B cell (primary cell): Measurements from ENCODE around the gene RNF187. TPM values are rescaled to one million over a fixed set of nuclear protein-coding genes. Genes with fewer than 3 reads are reported as not detected.

ENCODE experiments used
- ATAC-seq: fragments of 200-7000 bp; cut with Tn5 transposase; one replicate; pipeline ENCODE4 v1.10.0; 2021; ENCODE audit warnings: low read depth, mild to moderate bottlenecking, moderate number of reproducible peaks, moderate library complexity
- CTCF ChIA-PET: fragments of 350-600 bp; sonication (Branson Sonifier 250); formaldehyde crosslinking; loops from one replicate; lab custom pipeline; 2021; ENCODE audit warnings: antibody characterized with exemption, inconsistent platforms; lab: Charles Lee
- POLR2A ChIA-PET: fragments of 350-600 bp; sonication (Branson Sonifier 250); formaldehyde crosslinking; loops from one replicate; lab custom pipeline; 2021; ENCODE audit warnings: antibody characterized with exemption; lab: Charles Lee
- DNase-seq: peaks from one replicate; pipeline ENCODE4 v3.0.0; 2013
- H2AFZ ChIP-seq: 2 replicates; pipeline ENCODE4 v1.6.1; 2012; ENCODE audit warnings: mild to moderate bottlenecking, low read depth, low read length; ENCODE audit not compliant: insufficient read depth, poor library complexity, severe bottlenecking
- H3K27ac ChIP-seq, 2 donors: 1 replicate in 1 of 2; 2 replicates in 1 of 2; pipeline ENCODE4 v1.5.1; 2012 to 2013; ENCODE audit warnings: low read length in 2 of 2, mild to moderate bottlenecking in 2 of 2, moderate library complexity in 1 of 2
- H3K27me3 ChIP-seq, 4 experiments: fragments of 200-600 bp in 1 of 4; sonication (generic) in 1 of 4; replicated peaks in 1 of 4; 1 replicate in 2 of 4; 2 replicates in 2 of 4; pipeline versions ENCODE4 v1.6.1 to v1.7.0; 2013 to 2016; ENCODE audit warnings: low read length in 3 of 4, mild to moderate bottlenecking in 2 of 4, mixed read lengths in 1 of 4, moderate library complexity in 1 of 4; ENCODE audit not compliant: insufficient read depth in 4 of 4, control insufficient read depth in 3 of 4; ENCODE audit errors: control extremely low read depth in 1 of 4
- H3K36me3 ChIP-seq, 2 experiments: replicated peaks in 1 of 2; 1 replicate in 1 of 2; 2 replicates in 1 of 2; pipeline versions ENCODE4 v1.6.1 to v1.7.1; 2013; ENCODE audit warnings: low read length in 1 of 2; ENCODE audit not compliant: insufficient read depth in 2 of 2, control insufficient read depth in 1 of 2; ENCODE audit errors: control extremely low read depth in 1 of 2, extremely low read depth in 1 of 2
- H3K4me1 ChIP-seq, 2 donors: fragments of 200-600 bp in 1 of 2; sonication (generic) in 1 of 2; 1 replicate in 1 of 2; 2 replicates in 1 of 2; pipeline versions ENCODE4 v1.5.1 to v1.6.1; 2013 to 2017; ENCODE audit warnings: low read length in 2 of 2; ENCODE audit not compliant: control insufficient read depth in 2 of 2, insufficient read depth in 2 of 2
- H3K4me2 ChIP-seq: replicated peaks from 2 replicates; pipeline ENCODE3; 2012; ENCODE audit warnings: mild to moderate bottlenecking, low read depth, low read length; ENCODE audit not compliant: poor library complexity, severe bottlenecking
- H3K4me3 ChIP-seq, 5 experiments: fragments of 200-600 bp in 1 of 5; sonication (generic) in 1 of 5; 1 replicate in 3 of 5; 2 replicates in 2 of 5; pipeline versions ENCODE4 v1.5.1 to v1.7.0; 2011 to 2016; ENCODE audit warnings: low read length in 4 of 5, mild to moderate bottlenecking in 4 of 5, low read depth in 2 of 5, control low read depth in 1 of 5, moderate library complexity in 1 of 5; ENCODE audit not compliant: insufficient read depth in 1 of 5; ENCODE audit errors: control extremely low read depth in 1 of 5, extremely low read depth in 1 of 5
- H3K79me2 ChIP-seq: fragments of 200-600 bp; sonication (generic); one replicate; pipeline ENCODE4 v1.6.0; 2016; ENCODE audit warnings: low read length; ENCODE audit not compliant: control insufficient read depth, insufficient read depth
- H3K9ac ChIP-seq: fragments of 200-600 bp; sonication (generic); 2 replicates; pipeline ENCODE4 v1.6.1; 2017; ENCODE audit warnings: mild to moderate bottlenecking, low read length, moderate library complexity
- H3K9me3 ChIP-seq, 3 donors: one replicate each; pipeline versions ENCODE4 v1.6.1 to v1.7.1; 2013; ENCODE audit warnings: low read length in 2 of 3; ENCODE audit not compliant: control insufficient read depth in 2 of 3, insufficient read depth in 1 of 3; ENCODE audit errors: control extremely low read depth in 1 of 3
- H4K20me1 ChIP-seq: 2 replicates; pipeline ENCODE4 v1.6.0; 2012; ENCODE audit warnings: mild to moderate bottlenecking, low read length; ENCODE audit not compliant: insufficient read depth, control insufficient read depth, poor library complexity, severe bottlenecking
- H3K27ac Mint-ChIP-seq: one replicate; pipeline ENCODE4 v1.8.0; 2021; ENCODE audit warnings: mixed read lengths
- H3K27me3 Mint-ChIP-seq: one replicate; pipeline ENCODE4 v1.8.0; 2021; ENCODE audit warnings: mixed read lengths
- H3K4me1 Mint-ChIP-seq: one replicate; pipeline ENCODE4 v1.8.0; 2021; ENCODE audit warnings: mixed read lengths
- H3K4me3 Mint-ChIP-seq: one replicate; pipeline ENCODE4 v1.8.0; 2021; ENCODE audit warnings: mixed read lengths
- H3K9me3 Mint-ChIP-seq: one replicate; pipeline ENCODE4 v1.8.0; 2022; ENCODE audit warnings: mixed read lengths; ENCODE audit not compliant: insufficient read depth
- EZH2 ChIP-seq: IDR thresholded peaks from 2 replicates; pipeline ENCODE4 v1.6.1; 2012; ENCODE audit warnings: borderline replicate concordance, low read depth, mild to moderate bottlenecking, moderate library complexity, low read length; ENCODE audit not compliant: insufficient read depth, poor library complexity, severe bottlenecking
- WGBS: methylation state at CpG from one replicate; pipeline ENCODE4 v1.1.5; 2013; ENCODE audit warnings: missing lambda C conversion rate; ENCODE audit not compliant: insufficient coverage; 5-methylcytosine and 5-hydroxymethylcytosine counted together
- intact Hi-C: fragments of 100-400 bp; cut with micrococcal nuclease; formaldehyde crosslinking; loops from one replicate; pipeline ENCODE4 v1.10.0; 2022
- polyA plus RNA-seq: library from polyadenylated mRNA; depleted of rRNA; stranded (reverse); fragments of >200 nt; gene quantifications from 2 replicates; pipeline ENCODE4 v1.2.3, GENCODE V29; 2012
- total RNA-seq, 2 donors: library from RNA; stranded (reverse); fragments of 120-200 nt in 1 of 2; gene quantifications; 1 replicate in 1 of 2; 2 replicates in 1 of 2; pipeline versions ENCODE4 v1.2.3 to v1.2.4, GENCODE V29; 2013 to 2022
- TF ChIP-seq, protein P1 (sequence below): fragments of 200-600 bp; IDR thresholded peaks from one replicate; pipeline ENCODE4 v1.8.0; 2022; ENCODE audit warnings: antibody characterized with exemption, mild to moderate bottlenecking

The RNF187 gene
- total and polyA plus RNA-seq, 2 donors (not counting 1 experiment from before 2014, with no cell fraction given), result 25.5 to 67.3 TPM

DNA sequence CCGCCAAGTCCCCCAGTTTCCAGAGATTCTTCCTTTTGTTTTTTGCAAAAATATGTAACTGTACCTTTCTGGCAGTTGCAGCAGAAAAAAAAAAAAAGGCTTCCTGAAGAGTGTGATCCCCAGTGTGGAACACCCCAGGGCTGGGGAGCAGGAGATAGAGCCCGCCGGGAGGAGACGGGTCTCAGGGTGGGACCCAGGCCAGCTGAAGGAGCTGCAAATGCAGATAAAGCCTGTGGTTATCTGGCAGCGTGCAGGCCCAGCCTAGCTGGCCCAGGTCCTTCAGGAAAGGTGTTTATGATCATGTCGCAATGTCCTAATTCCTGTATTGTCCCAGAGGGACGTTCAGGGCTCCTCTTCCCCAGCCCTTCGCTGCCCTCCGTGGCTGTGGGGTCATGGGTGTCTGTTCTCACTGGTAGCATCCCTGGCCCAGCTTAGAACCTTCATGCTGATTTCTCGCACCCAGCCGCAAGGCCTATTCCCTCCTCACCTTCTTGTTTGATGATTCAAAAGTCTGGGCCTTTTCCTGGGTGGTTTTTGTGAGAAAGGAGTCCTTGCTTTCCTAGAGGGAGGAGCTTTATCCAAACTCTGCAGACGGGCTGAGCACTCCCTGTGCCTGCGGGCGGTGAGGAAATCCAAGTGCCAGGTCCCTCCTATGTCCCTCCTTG is 26.2 kb downstream of the RNF187 start:
- Histone ChIP-seq H3K4me3 (no peak overlapping the region), H3K27ac (no peak overlapping the region), H4K20me1 (no peaks in the 10 kb centered on the region), H3K27me3 (peaks cover 0 to 14% (median 4%) of the 10 kb centered on the region in 4 experiments), H3K4me1 (no peaks in the 10 kb centered on the region), H3K36me3 (no peaks in the 10 kb centered on the region), H3K79me2 (no peaks in the 10 kb centered on the region), H2AFZ (no peak overlapping the region), H3K9me3 (no peaks in the 10 kb centered on the region), H3K4me2 (no peak overlapping the region), H3K9ac (no peak overlapping the region)
- ChIA-PET CTCF (interaction anchor here (1.1 to 3.6 kb wide), 7 partner anchors 13 to 752 kb away, joined by 3 to 18 read pairs (median 3); no protein-coding TSS in a partner anchor), POLR2A (no interaction called here)
- Mint-ChIP-seq H3K27ac (no peak overlapping the region), H3K27me3 (peaks cover 35% of the 10 kb centered on the region), H3K4me1 (no peaks in the 10 kb centered on the region), H3K9me3 (no peaks in the 10 kb centered on the region), H3K4me3 (no peak overlapping the region)
- WGBS, result 44% methylated on average over 12 of the region's 14 CpGs
- no peak for DNase-seq
- ATAC-seq, result no peak
- intact Hi-C loops, result no loop called here
- no peak for TF ChIP-seq EZH2
- TF ChIP-seq, protein P1, sequence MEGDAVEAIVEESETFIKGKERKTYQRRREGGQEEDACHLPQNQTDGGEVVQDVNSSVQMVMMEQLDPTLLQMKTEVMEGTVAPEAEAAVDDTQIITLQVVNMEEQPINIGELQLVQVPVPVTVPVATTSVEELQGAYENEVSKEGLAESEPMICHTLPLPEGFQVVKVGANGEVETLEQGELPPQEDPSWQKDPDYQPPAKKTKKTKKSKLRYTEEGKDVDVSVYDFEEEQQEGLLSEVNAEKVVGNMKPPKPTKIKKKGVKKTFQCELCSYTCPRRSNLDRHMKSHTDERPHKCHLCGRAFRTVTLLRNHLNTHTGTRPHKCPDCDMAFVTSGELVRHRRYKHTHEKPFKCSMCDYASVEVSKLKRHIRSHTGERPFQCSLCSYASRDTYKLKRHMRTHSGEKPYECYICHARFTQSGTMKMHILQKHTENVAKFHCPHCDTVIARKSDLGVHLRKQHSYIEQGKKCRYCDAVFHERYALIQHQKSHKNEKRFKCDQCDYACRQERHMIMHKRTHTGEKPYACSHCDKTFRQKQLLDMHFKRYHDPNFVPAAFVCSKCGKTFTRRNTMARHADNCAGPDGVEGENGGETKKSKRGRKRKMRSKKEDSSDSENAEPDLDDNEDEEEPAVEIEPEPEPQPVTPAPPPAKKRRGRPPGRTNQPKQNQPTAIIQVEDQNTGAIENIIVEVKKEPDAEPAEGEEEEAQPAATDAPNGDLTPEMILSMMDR, result no peak

DNA sequence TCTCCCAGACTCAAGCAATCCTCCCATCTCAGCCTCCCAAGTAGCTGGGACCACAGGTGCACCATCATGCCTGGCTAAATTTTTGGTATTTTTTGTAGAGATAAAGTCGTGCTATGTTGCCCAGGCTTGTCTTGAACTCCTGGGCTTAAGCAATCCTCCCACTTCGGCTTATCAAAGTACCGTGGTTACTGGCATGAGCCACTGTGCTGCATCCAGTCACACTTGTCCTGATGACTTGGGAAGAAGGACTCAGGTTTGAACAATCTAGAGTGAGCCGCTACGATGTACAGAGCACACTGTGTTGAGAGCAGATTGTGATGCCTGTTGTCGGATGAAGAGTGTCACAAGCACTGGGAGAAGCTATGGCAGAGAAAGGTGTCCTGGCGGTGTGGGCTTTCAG is 27.2 kb downstream of the RNF187 start:
- WGBS, result 88% methylated on average over 7 of the region's 7 CpGs
- H3K36me3 ChIP-seq, result no peaks in the 10 kb centered on the region

More for the DNA sequence above, 27.2 kb downstream of the RNF187 start:
- ChIA-PET POLR2A (no interaction called here), CTCF (interaction anchor here (0.9 to 2.7 kb wide), 8 partner anchors 14 to 1033 kb away, joined by 3 to 29 read pairs (median 4); no protein-coding TSS in a partner anchor)
- no peak overlapping the region for H3K4me3 ChIP-seq
- Mint-ChIP-seq H3K9me3 (no peaks in the 10 kb centered on the region), H3K4me3 (no peak overlapping the region), H3K27ac (no peak overlapping the region), H3K27me3 (peaks cover 38% of the 10 kb centered on the region), H3K4me1 (no peaks in the 10 kb centered on the region)
- no peaks in the 10 kb centered on the region for H3K9me3 ChIP-seq
- H3K9ac ChIP-seq, result no peak overlapping the region
- DNase-seq (no peak), ATAC-seq (no peak)
- H3K4me1 ChIP-seq, result no peaks in the 10 kb centered on the region
- H3K4me2 ChIP-seq, result no peak overlapping the region
- H2AFZ ChIP-seq, result no peak overlapping the region
- H3K27ac ChIP-seq, result no peak overlapping the region
- intact Hi-C loops, result loop anchor here (2.0 kb wide), 1 partner anchor 14 kb away; no protein-coding TSS in a partner anchor
- TF ChIP-seq, protein P1, result no peak
- TF ChIP-seq EZH2, result no peak
- H4K20me1 ChIP-seq, result no peaks in the 10 kb centered on the region
- H3K27me3 ChIP-seq, result peaks cover 0 to 14% (median 4%) of the 10 kb centered on the region in 4 experiments
- no peaks in the 10 kb centered on the region for H3K79me2 ChIP-seq
